Mucosa of stomach (tissue), 1 donor: ENCODE measurements around the gene MAPK8.
"Not testable (repeated sequence)": the region's sequence is repeated elsewhere in the genome, so short reads cannot be mapped to it uniquely, and the experiment has no call there.

Experiments used
- H3K27me3 ChIP-seq: one replicate; pipeline ENCODE4 v1.7.0; 2013; ENCODE audit warnings: mild to moderate bottlenecking, low read length; ENCODE audit not compliant: control insufficient read depth, insufficient read depth
- H3K36me3 ChIP-seq: one replicate; pipeline ENCODE4 v1.7.0; 2013; ENCODE audit warnings: low read length; ENCODE audit not compliant: control insufficient read depth, insufficient read depth
- H3K4me1 ChIP-seq: one replicate; pipeline ENCODE4 v1.7.0; 2013; ENCODE audit warnings: mild to moderate bottlenecking, low read length; ENCODE audit not compliant: control insufficient read depth, insufficient read depth
- H3K4me3 ChIP-seq: one replicate; pipeline ENCODE4 v1.7.0; 2013; ENCODE audit warnings: low read length
- H3K9ac ChIP-seq: one replicate; pipeline ENCODE4 v1.7.0; 2013; ENCODE audit warnings: mild to moderate bottlenecking, low read length, moderate library complexity
- H3K9me3 ChIP-seq: one replicate; pipeline ENCODE4 v1.7.0; 2013; ENCODE audit warnings: mild to moderate bottlenecking, low read length, moderate library complexity; ENCODE audit not compliant: control insufficient read depth
- donor health status: Pancreatic carcinoma.

Gene MAPK8

DNA sequence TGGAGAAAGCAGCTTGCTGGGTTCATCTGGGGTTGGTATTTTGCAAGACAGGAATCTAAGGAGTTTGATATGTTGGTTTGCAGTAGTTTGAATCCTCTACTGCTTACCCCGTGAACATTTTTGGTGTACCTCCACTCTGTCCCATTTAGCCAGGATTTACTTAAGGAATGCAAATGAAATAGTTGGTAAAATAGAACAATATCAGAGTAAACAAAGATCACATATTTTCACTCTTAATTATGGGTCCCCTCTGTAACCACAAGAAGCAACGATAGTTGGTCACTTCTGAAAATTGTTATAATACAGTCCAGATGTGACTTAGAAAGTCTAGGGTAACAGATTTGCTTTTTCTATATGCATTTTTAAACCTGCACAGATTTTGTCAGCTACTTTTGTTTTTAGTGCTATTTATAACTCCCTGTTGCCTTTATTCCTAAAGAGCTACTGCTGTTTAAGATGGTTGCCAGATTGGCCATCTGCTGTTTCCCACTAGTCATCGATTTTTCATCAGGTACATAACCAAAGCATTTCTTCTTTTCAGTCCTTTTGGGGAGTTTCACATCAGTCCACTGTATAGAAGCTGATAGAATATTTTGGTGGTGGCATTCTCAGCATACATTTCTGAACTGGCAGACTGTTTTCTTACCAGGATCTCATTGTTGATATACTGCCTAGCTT is 37.6 kb downstream of the MAPK8 start:
- Histone ChIP-seq H3K4me1 (no peaks in the 10 kb centered on the region), H3K9ac (no peak overlapping the region), H3K36me3 (no peaks in the 10 kb centered on the region), H3K27me3 (no peaks in the 10 kb centered on the region), H3K4me3 (no peak overlapping the region), H3K9me3 (no peaks in the 10 kb centered on the region)

DNA sequence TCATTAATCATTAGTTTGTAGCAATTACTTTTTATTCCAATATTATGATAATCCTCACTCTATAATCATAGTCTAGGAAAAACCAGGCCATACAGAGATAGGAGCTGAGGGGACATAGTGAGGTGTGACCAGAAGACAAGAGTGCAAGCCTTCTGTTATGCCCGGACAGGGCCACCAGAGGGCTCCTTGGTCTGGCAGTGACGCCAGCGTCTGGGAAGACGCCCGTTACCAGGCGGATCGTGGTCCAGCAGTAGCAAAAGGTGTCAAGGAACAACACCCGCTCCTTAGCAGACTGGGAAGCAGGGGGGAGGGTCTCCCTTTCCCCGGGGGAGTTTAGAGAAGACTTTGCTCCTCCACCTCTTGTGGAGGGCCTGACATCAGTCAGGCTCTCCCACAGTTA is 39.8 kb downstream of the MAPK8 start:
- not testable (repeated sequence) for H3K9me3 ChIP-seq, H3K27me3 ChIP-seq, H3K4me3 ChIP-seq, H3K36me3 ChIP-seq, H3K9ac ChIP-seq, H3K4me1 ChIP-seq

DNA sequence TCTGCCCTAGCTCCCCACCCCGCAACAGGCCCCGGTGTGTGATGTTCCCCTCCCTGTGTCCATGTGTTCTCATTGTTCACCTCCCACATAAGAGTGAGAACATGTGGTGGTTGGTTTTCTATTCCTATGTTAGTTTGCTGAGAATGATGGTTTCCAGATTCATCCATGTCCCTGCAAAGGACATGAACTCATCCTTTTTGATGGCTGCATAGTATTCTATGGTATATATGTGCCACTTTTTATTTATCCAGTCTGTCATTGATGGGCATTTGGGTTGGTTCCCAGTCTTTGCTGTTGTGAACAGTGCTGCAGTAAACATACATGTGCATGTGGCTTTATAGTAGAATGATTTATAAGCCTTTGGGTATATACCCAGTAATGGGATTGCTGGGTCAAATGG is 41.1 kb downstream of the MAPK8 start:
- H3K36me3 ChIP-seq, H3K27me3 ChIP-seq, H3K9me3 ChIP-seq, H3K4me1 ChIP-seq, H3K4me3 ChIP-seq, H3K9ac ChIP-seq: not testable (repeated sequence)

DNA sequence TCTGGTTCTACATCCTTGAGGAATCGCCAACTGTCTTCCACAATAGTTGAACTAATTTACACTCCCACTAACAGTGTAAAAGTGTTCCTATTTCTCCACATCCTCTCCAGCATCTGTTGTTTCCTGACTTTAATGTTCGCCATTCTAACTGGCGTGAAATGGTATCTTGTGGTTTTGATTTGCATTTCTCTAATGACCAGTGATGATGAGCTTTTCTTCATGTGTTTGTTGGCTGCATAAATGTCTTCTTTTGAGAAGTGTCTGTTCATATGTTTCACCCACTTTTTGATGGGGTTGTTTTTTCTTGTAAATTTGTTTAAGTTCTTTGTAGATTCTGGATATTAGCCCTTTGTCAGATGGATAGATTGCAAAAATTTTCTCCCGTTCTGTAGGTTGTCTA is 41.5 kb downstream of the MAPK8 start:
- H3K4me1 ChIP-seq, H3K9ac ChIP-seq, H3K27me3 ChIP-seq, H3K9me3 ChIP-seq, H3K4me3 ChIP-seq, H3K36me3 ChIP-seq: not testable (repeated sequence)

DNA sequence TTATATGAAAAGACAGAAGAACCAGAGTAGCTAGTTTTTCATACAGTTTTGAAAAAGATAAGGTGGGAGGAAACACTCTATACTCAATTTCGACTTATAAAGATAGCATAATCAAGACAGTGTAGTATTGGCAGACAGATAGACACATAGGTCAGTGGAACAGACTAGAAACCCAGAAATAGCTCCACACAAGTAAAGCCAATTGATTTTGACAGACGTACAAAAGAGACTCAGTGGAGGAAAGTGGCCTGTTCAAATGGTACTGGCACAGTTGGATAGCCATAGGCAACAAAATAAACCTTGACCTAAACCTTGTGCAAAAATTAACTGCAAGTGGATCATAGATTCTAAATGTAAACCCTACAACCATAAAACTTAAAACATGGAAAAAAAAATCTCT is 46.8 kb downstream of the MAPK8 start:
- no peaks in the 10 kb centered on the region for H3K36me3 ChIP-seq
- no peak overlapping the region for H3K9ac ChIP-seq
- H3K27me3 ChIP-seq, result no peaks in the 10 kb centered on the region
- H3K4me1 ChIP-seq, result no peaks in the 10 kb centered on the region
- H3K9me3 ChIP-seq, result no peaks in the 10 kb centered on the region
- no peak overlapping the region for H3K4me3 ChIP-seq

DNA sequence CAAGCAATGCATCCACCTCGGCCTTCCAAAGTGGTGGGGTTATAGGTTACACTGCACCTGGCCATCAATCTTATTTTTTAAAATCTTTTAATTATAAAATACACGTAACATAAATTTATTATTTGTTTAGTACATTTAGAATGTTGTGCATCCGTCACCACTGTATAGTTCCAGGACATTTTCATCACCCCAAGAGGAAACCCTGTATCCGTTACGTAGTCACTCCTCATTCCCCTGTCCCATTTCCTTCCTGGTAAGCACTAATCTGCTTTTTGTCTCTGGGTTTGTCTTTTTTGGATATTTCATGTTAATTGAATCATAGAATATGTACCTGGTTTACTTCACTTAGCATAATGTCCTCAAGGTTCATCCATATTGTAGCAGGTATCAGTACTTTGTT is 51.2 kb downstream of the MAPK8 start:
- H3K9me3 ChIP-seq, result no peaks in the 10 kb centered on the region
- no peaks in the 10 kb centered on the region for H3K36me3 ChIP-seq
- H3K4me3 ChIP-seq, result no peak overlapping the region
- H3K9ac ChIP-seq, result no peak overlapping the region
- H3K4me1 ChIP-seq, result no peaks in the 10 kb centered on the region
- H3K27me3 ChIP-seq, result no peaks in the 10 kb centered on the region

DNA sequence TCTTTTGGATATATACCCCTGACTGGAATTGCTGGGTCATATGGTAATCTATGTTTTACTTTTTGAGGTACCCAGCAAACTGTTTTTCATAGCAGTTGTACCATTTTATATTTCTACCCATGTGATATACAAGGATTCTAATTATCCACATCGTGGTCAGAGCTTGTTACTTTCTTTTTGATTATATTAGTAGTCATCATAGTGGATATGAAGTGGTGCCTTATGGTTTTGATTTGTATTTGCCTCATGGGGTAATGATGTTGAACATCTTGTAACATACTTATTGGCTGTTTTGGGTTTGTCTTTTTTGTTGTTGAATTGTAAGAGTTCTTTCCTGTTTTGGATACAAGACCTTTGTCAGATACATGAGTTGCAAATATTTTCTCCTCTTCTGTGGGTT is 51.7 kb downstream of the MAPK8 start:
- no peaks in the 10 kb centered on the region for H3K36me3 ChIP-seq
- H3K27me3 ChIP-seq, result no peaks in the 10 kb centered on the region

DNA sequence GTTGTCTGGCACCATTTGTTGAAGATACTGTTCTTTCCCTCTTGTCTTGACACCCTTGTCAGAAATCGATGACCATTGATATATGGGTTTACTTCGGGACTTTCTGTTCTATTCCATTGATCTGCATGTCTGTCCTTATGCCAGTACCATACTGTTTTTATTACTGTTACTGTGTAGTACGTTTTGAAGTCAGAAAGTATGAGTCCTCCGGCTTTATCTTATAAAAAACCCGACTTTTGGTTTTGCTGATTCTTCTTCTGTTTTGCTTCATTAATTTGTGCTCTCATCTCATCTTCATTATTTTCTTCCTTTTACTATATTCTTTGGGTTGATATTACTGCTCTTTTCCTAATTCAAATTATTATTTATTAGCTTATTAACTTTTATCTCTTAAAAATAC is 52.4 kb downstream of the MAPK8 start:
- no peaks in the 10 kb centered on the region for H3K9me3 ChIP-seq
- no peaks in the 10 kb centered on the region for H3K27me3 ChIP-seq
- H3K9ac ChIP-seq, result no peak overlapping the region

More for the DNA sequence above, 51.7 kb downstream of the MAPK8 start:
- H3K4me3 ChIP-seq, result no peak overlapping the region
- H3K4me1 ChIP-seq, result no peaks in the 10 kb centered on the region
- H3K9ac ChIP-seq, result no peak overlapping the region
- no peaks in the 10 kb centered on the region for H3K9me3 ChIP-seq

DNA sequence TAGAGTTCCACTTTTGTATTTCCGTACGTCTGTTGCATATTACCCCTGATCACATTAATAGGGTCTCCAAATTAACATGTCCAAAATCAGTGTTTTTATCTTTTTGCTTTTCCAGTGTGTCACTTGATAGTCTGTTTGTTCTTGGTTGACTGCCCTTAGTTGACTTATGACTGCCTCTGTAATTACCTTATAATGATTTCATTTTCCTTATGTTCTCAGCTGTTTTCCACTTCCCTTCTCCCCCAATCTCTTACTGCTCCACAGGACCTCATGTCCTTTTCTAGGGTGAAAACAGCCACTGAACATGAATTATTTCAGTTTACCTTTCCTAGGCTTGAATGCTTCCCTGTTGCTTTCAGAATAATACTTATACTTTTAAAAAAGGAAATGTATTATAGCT is 54.7 kb downstream of the MAPK8 start:
- no peak overlapping the region for H3K4me3 ChIP-seq
- H3K9ac ChIP-seq, result no peak overlapping the region
- no peaks in the 10 kb centered on the region for H3K36me3 ChIP-seq
- H3K9me3 ChIP-seq, result no peaks in the 10 kb centered on the region
- H3K4me1 ChIP-seq, result no peaks in the 10 kb centered on the region
- H3K27me3 ChIP-seq, result no peaks in the 10 kb centered on the region

More for the DNA sequence above, 52.4 kb downstream of the MAPK8 start:
- no peaks in the 10 kb centered on the region for H3K36me3 ChIP-seq
- H3K4me3 ChIP-seq, result no peak overlapping the region
- no peaks in the 10 kb centered on the region for H3K4me1 ChIP-seq

DNA sequence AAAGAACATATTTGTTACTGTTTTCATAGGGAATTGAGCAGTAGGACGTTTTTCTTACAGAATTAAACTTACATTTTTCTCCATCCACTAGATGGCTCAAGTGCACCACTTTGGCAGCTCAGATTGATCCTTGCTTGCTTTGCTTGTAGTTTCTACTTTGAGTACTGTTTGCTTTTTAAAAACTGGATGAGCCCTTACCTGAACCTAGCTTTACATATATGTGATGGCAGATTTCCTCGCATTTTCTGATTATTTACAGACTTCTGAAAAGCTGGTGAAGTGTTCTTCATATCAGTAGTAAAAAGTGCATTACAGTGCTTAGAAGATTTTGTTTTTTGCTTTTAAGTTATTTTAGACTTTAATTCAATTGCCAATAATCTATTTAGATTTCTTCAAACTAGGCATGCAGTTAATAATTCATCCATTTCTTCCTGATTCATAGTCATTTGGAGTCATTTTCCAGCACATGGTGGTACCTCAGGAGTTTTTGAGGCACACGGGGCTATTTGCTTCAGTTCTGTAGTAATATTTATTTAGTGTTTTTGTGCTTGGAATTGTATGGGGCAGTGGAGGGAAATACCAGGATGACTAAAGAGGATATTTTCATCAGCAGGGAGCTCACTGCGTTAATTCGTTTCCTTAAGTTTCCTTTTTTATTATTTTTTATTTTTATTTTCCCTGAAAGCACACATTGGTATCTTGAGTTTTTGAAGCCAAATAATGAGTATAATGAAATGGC is 57.3 kb downstream of the MAPK8 start:
- Histone ChIP-seq H3K27me3 (no peaks in the 10 kb centered on the region), H3K9me3 (no peaks in the 10 kb centered on the region), H3K9ac (no peak overlapping the region), H3K4me3 (no peak overlapping the region), H3K36me3 (no peaks in the 10 kb centered on the region), H3K4me1 (no peaks in the 10 kb centered on the region)

DNA sequence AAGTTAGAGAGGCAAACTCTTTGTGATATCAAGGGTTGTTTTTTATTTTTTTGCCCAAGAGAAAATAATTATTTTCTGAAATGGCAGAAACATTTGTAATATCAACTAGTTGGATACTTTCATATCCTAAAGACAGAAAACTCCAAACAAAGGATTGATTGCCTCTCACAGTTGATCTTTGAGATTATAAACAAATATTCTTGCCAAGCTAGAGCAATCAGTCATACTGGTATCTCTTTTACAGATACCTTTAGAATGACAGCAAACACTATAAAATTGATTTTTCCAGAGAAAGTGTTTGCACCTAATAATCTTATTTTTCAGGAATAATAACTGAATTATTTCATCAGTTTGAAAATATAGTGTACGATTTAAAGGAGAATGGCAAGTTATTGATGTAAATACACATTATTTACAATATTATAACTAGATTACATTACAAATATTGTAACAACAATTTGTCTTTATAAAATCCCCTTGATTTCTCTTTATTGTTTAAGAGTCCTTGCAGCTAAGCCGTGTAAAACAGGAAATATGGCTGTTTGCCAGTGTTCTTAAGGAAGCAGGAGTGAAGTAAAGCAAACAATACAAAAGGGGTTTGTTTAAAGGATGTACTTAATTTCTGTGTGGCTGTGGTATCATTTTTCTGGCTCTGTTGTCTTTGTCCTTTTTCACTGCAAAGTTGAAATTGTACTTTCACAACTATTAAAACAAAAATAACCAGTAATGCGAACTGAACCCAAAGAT is 58.4 kb downstream of the MAPK8 start:
- H3K36me3 ChIP-seq, result no peaks in the 10 kb centered on the region
- no peaks in the 10 kb centered on the region for H3K27me3 ChIP-seq
- H3K9ac ChIP-seq, result no peak overlapping the region
- no peaks in the 10 kb centered on the region for H3K9me3 ChIP-seq
- no peaks in the 10 kb centered on the region for H3K4me1 ChIP-seq
- no peak overlapping the region for H3K4me3 ChIP-seq

DNA sequence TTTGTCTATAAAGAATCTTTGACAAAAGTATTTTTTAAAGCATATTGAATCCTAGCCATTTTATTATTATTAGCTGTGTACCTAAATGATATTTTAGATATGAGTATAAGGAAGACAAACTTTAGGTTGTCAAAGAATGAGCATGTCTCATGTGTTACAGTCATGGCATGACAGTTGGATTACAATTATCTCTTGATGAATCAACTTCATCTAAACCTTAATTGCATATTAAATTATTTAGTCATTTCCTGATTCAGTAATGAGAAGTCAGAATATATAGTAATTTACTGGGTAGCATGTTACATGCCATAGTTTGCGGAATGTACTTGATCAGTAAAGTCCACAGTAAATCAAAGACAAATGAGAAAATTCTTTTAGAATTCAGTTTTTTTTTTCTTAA is 59.2 kb downstream of the MAPK8 start:
- Histone ChIP-seq H3K27me3 (no peaks in the 10 kb centered on the region), H3K9ac (no peak overlapping the region), H3K4me3 (no peak overlapping the region), H3K9me3 (no peaks in the 10 kb centered on the region), H3K36me3 (no peaks in the 10 kb centered on the region), H3K4me1 (no peaks in the 10 kb centered on the region)
